ENCODE results near the gene SRSF11.

The SRSF11 gene

DNA sequence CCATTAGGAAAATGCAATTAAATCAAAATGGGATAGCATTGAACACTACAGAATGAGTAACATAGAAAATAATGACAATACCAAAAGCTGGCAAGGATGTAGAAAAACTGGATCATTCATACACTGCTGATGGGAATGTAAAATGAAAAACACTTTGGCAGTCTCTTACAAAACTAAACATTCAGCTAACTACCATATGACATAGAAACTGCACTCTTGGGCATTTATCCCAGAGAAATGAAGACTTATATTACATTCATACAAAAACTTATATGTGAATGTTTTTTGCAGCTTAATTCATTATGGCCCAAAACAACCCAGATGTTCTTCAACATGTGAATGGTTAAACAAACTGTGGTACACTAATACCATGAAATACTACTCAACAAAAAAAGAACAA is 67.0 kb downstream of the SRSF11 start:
- no peak for ATAC-seq
- TF ChIP-seq TOX (CRISPR knock-in tag; IDR thresholded peaks at IDR 0.05; ENCODE audit: borderline replicate concordance) (no peak), ZC3H10 (CRISPR knock-in tag; IDR thresholded peaks at IDR 0.05) (no peak), ZFP3 (CRISPR knock-in tag; IDR thresholded peaks at IDR 0.05) (no peak), TCF4 (CRISPR knock-in tag; IDR thresholded peaks at IDR 0.05; ENCODE audit: borderline replicate concordance) (no peak), ISL1 (CRISPR knock-in tag; IDR thresholded peaks at IDR 0.05) (no peak), ZNF8 (CRISPR knock-in tag; IDR thresholded peaks at IDR 0.05) (no peak), ZNF565 (CRISPR knock-in tag; conservative IDR thresholded peaks at IDR 0.05; ENCODE audit: low read depth) (no peak), PPARA (CRISPR knock-in tag; IDR thresholded peaks at IDR 0.05; ENCODE audit: borderline replicate concordance) (no peak), RARB (CRISPR knock-in tag; IDR thresholded peaks at IDR 0.05) (no peak), OSR1 (CRISPR knock-in tag; IDR thresholded peaks at IDR 0.05) (no peak), ESRRG (CRISPR knock-in tag; IDR thresholded peaks at IDR 0.05) (no peak), ZNF70 (CRISPR knock-in tag; IDR thresholded peaks at IDR 0.05) (no peak), ZFP30 (CRISPR knock-in tag; IDR thresholded peaks at IDR 0.05) (no peak), TSHZ2 (CRISPR knock-in tag; IDR thresholded peaks at IDR 0.05) (no peak), SNAI2 (CRISPR knock-in tag; IDR thresholded peaks at IDR 0.05) (no peak)
- TF ChIP-seq, protein P1, sequence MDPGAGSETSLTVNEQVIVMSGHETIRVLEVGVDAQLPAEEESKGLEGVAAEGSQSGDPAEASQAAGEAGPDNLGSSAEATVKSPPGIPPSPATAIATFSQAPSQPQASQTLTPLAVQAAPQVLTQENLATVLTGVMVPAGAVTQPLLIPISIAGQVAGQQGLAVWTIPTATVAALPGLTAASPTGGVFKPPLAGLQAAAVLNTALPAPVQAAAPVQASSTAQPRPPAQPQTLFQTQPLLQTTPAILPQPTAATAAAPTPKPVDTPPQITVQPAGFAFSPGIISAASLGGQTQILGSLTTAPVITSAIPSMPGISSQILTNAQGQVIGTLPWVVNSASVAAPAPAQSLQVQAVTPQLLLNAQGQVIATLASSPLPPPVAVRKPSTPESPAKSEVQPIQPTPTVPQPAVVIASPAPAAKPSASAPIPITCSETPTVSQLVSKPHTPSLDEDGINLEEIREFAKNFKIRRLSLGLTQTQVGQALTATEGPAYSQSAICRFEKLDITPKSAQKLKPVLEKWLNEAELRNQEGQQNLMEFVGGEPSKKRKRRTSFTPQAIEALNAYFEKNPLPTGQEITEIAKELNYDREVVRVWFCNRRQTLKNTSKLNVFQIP (CRISPR knock-in tag; IDR thresholded peaks at IDR 0.05; ENCODE audit: borderline replicate concordance, low read depth): no peak
- TF ChIP-seq, protein P2, sequence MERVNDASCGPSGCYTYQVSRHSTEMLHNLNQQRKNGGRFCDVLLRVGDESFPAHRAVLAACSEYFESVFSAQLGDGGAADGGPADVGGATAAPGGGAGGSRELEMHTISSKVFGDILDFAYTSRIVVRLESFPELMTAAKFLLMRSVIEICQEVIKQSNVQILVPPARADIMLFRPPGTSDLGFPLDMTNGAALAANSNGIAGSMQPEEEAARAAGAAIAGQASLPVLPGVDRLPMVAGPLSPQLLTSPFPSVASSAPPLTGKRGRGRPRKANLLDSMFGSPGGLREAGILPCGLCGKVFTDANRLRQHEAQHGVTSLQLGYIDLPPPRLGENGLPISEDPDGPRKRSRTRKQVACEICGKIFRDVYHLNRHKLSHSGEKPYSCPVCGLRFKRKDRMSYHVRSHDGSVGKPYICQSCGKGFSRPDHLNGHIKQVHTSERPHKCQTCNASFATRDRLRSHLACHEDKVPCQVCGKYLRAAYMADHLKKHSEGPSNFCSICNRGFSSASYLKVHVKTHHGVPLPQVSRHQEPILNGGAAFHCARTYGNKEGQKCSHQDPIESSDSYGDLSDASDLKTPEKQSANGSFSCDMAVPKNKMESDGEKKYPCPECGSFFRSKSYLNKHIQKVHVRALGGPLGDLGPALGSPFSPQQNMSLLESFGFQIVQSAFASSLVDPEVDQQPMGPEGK (CRISPR knock-in tag; IDR thresholded peaks at IDR 0.05; ENCODE audit: borderline replicate concordance): no peak
- TF ChIP-seq, protein P3, sequence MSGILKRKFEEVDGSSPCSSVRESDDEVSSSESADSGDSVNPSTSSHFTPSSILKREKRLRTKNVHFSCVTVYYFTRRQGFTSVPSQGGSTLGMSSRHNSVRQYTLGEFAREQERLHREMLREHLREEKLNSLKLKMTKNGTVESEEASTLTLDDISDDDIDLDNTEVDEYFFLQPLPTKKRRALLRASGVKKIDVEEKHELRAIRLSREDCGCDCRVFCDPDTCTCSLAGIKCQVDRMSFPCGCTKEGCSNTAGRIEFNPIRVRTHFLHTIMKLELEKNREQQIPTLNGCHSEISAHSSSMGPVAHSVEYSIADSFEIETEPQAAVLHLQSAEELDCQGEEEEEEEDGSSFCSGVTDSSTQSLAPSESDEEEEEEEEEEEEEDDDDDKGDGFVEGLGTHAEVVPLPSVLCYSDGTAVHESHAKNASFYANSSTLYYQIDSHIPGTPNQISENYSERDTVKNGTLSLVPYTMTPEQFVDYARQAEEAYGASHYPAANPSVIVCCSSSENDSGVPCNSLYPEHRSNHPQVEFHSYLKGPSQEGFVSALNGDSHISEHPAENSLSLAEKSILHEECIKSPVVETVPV (CRISPR knock-in tag; IDR thresholded peaks at IDR 0.05): no peak
- TF ChIP-seq, protein P4, sequence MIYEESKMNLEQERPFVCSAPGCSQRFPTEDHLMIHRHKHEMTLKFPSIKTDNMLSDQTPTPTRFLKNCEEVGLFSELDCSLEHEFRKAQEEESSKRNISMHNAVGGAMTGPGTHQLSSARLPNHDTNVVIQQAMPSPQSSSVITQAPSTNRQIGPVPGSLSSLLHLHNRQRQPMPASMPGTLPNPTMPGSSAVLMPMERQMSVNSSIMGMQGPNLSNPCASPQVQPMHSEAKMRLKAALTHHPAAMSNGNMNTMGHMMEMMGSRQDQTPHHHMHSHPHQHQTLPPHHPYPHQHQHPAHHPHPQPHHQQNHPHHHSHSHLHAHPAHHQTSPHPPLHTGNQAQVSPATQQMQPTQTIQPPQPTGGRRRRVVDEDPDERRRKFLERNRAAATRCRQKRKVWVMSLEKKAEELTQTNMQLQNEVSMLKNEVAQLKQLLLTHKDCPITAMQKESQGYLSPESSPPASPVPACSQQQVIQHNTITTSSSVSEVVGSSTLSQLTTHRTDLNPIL (CRISPR knock-in tag; IDR thresholded peaks at IDR 0.05; ENCODE audit: low read depth): no peak

DNA sequence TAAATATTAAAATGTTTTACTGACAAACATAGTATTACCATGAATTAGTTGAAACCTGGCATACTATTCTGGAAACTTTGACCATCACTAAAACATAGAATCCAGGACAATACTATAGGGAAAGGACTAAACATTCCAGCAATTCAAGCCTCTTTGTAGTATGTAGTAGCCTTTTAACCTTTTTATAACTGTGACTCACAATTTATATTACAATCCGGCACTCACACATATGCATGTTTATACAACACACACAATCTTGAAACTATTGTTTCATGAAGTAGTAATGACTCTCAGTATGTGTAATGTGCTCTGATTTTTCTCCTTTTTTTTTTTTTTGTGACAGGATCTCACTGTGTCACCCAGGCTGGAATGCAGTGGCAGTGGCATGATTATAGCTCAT is 69.0 kb downstream of the SRSF11 start:
- TF ChIP-seq ARNTL (CRISPR knock-in tag; IDR thresholded peaks at IDR 0.05; ENCODE audit: borderline replicate concordance, low read depth): no peak
- ATAC-seq: no peak

GRCh38 chr1:70293186-70293843 is 72.1 kb downstream of the SRSF11 start:
- ATAC-seq: no peak
- TF ChIP-seq ISL1 (CRISPR knock-in tag; IDR thresholded peaks at IDR 0.05) (no peak), PPARA (CRISPR knock-in tag; IDR thresholded peaks at IDR 0.05; ENCODE audit: borderline replicate concordance) (no peak), SNAI2 (CRISPR knock-in tag; IDR thresholded peaks at IDR 0.05) (no peak), ZFP3 (CRISPR knock-in tag; IDR thresholded peaks at IDR 0.05) (no peak), TSHZ2 (CRISPR knock-in tag; IDR thresholded peaks at IDR 0.05) (no peak), ZNF565 (CRISPR knock-in tag; conservative IDR thresholded peaks at IDR 0.05; ENCODE audit: low read depth) (no peak), ZC3H10 (CRISPR knock-in tag; IDR thresholded peaks at IDR 0.05) (no peak), BACH2 (CRISPR knock-in tag; IDR thresholded peaks at IDR 0.05; ENCODE audit: borderline replicate concordance) (no peak), TCF4 (CRISPR knock-in tag; IDR thresholded peaks at IDR 0.05; ENCODE audit: borderline replicate concordance) (no peak), RARB (CRISPR knock-in tag; IDR thresholded peaks at IDR 0.05) (no peak), CSDC2 (CRISPR knock-in tag; IDR thresholded peaks at IDR 0.05) (no peak)
- TF ChIP-seq, protein P3 (CRISPR knock-in tag; IDR thresholded peaks at IDR 0.05): no peak
- TF ChIP-seq, protein P4 (CRISPR knock-in tag; IDR thresholded peaks at IDR 0.05; ENCODE audit: low read depth): no peak
